T-helper 17 cell (primary cell): Measurements from ENCODE around the gene SELPLG. TPM values are rescaled to one million over a fixed set of nuclear protein-coding genes. Genes with fewer than 3 reads are reported as not detected.
"Not testable (repeated sequence)": the region's sequence is repeated elsewhere in the genome, so short reads cannot be mapped to it uniquely, and the experiment has no call there.

Source experiments
- ATAC-seq: fragments of 150-1000 bp; cut with Tn5 transposase; 2 replicates; pipeline ENCODE4 v1.10.0; 2021; ENCODE audit warnings: mild to moderate bottlenecking, moderate library complexity
- DNase-seq, 3 donors: peaks; one replicate each; pipeline versions ENCODE4 v3.0.0 to v3.0.0-alpha.2; 2020 to 2021
- H3K9me3 ChIP-seq: one replicate; pipeline ENCODE4 v1.7.0; 2013; ENCODE audit warnings: low read length, mild to moderate bottlenecking; ENCODE audit not compliant: control insufficient read depth, poor library complexity, severe bottlenecking
- H3K27ac Mint-ChIP-seq: one replicate; pipeline ENCODE4 v1.8.0; 2022; ENCODE audit warnings: mild to moderate bottlenecking, moderate library complexity, mixed read lengths
- H3K27me3 Mint-ChIP-seq: one replicate; pipeline ENCODE4 v1.8.0; 2022; ENCODE audit warnings: mixed read lengths
- H3K36me3 Mint-ChIP-seq: one replicate; pipeline ENCODE4 v1.8.0; 2022; ENCODE audit warnings: low read depth, mixed read lengths
- H3K4me1 Mint-ChIP-seq: one replicate; pipeline ENCODE4 v1.8.0; 2022; ENCODE audit warnings: mild to moderate bottlenecking, mixed read lengths
- H3K4me3 Mint-ChIP-seq: one replicate; pipeline ENCODE4 v1.8.0; 2022; ENCODE audit warnings: mild to moderate bottlenecking, moderate library complexity, mixed read lengths
- total RNA-seq, 4 donors: library from RNA in 2 of 4; stranded (reverse) in 2 of 4; gene quantifications; one replicate each; pipeline ENCODE4 v1.2.3 and lab custom pipeline; 2022 to 2026

SELPLG gene
- total RNA-seq, 2 donors from 2014 or later = 91.3 to 131 TPM

- H3K27me3 Mint-ChIP-seq = no peaks in the 10 kb centered on the region
- ATAC-seq = no peak
- no peak overlapping the region for H3K4me3 Mint-ChIP-seq
- no peaks in the 10 kb centered on the region for H3K9me3 ChIP-seq
- peak overlapping the region; percentile 19 for H3K27ac Mint-ChIP-seq
- H3K4me1 Mint-ChIP-seq = peaks cover 18% of the 10 kb centered on the region
- no peak for DNase-seq
- H3K36me3 Mint-ChIP-seq = no peaks in the 10 kb centered on the region
Observed at GRCh38 chr12:108640802-108641445, 7.2 kb upstream of the SELPLG start.

GRCh38 chr12:108638997-108639822, 5.5 kb upstream of the SELPLG start:
- DNase-seq (no peak), ATAC-seq (no peak)
- no peak overlapping the region for H3K4me3 Mint-ChIP-seq
- peaks cover 17% of the 10 kb centered on the region for H3K4me1 Mint-ChIP-seq
- no peaks in the 10 kb centered on the region for H3K9me3 ChIP-seq
- no peaks in the 10 kb centered on the region for H3K27me3 Mint-ChIP-seq
- H3K36me3 Mint-ChIP-seq = no peaks in the 10 kb centered on the region
- H3K27ac Mint-ChIP-seq = peak overlapping the region; percentile 45

GRCh38 chr12:108638141-108638827, 4.6 kb upstream of the SELPLG start:
- DNase-seq (no peak), ATAC-seq (no peak)
- H3K4me3 Mint-ChIP-seq = no peak overlapping the region
- no peak overlapping the region for H3K27ac Mint-ChIP-seq
- H3K9me3 ChIP-seq = no peaks in the 10 kb centered on the region
- H3K4me1 Mint-ChIP-seq = peaks cover 22% of the 10 kb centered on the region
- peaks cover under 1% of the 10 kb centered on the region for H3K36me3 Mint-ChIP-seq
- H3K27me3 Mint-ChIP-seq = no peaks in the 10 kb centered on the region

DNA sequence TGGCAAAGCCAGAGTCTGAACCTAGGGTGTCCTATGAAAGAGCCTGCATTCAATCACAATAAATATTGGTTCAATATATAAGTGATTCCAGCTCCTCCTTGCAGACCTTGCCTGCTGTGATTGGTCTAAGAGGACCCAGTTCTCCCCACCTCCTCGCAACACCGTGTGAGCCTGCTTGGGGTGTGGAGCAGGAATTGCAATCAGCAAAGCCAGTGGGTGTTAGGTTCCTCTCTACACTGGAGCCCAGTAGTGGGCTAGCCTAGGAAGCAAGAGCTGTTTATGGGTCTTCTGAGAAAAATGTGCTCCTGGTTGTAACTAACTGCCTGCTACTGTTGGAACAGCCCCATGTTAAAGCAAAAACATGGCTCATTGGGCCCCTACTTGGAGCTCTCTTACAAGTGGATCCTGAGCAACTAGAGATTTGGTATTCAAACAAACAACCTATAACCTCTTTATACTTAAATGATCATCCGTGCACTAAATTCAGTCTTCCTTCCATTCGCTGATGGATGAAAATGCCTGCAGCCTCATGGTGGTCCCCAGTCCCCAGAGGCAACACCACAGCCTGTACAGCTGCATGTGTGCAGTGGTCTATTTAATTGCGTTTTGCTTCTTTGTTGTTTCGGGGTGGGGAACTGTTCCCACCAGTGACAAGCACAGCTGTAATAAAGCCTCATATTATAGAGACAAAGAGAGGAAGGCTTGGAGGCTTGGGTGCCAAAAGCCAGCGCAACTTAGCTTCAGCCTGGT, 3.7 kb upstream of the SELPLG start:
- Mint-ChIP-seq H3K36me3 (peaks cover 3% of the 10 kb centered on the region), H3K27ac (peak overlapping the region; percentile 98), H3K4me3 (no peak overlapping the region), H3K4me1 (peaks cover 26% of the 10 kb centered on the region), H3K27me3 (no peaks in the 10 kb centered on the region)
- ATAC-seq (no peak), DNase-seq (no peak)
- H3K9me3 ChIP-seq = no peaks in the 10 kb centered on the region

- Mint-ChIP-seq H3K36me3 (peaks cover 8% of the 10 kb centered on the region), H3K27me3 (no peaks in the 10 kb centered on the region), H3K4me1 (peaks cover 33% of the 10 kb centered on the region), H3K4me3 (peak overlapping the region; percentile 97), H3K27ac (peak overlapping the region; percentile 98)
- ATAC-seq (no peak), DNase-seq (no peak)
- H3K9me3 ChIP-seq = no peaks in the 10 kb centered on the region
Observed at GRCh38 chr12:108635997-108636808, 2.5 kb upstream of the SELPLG start.

GRCh38 chr12:108635201-108635996, 1.7 kb upstream of the SELPLG start:
- H3K27ac Mint-ChIP-seq = peak overlapping the region; percentile 98
- no peaks in the 10 kb centered on the region for H3K9me3 ChIP-seq
- ATAC-seq (peak; percentile 15), DNase-seq (no peak)
- peaks cover 8% of the 10 kb centered on the region for H3K36me3 Mint-ChIP-seq
- H3K27me3 Mint-ChIP-seq = no peaks in the 10 kb centered on the region
- peak overlapping the region; percentile 97 for H3K4me3 Mint-ChIP-seq
- peaks cover 37% of the 10 kb centered on the region for H3K4me1 Mint-ChIP-seq

DNA sequence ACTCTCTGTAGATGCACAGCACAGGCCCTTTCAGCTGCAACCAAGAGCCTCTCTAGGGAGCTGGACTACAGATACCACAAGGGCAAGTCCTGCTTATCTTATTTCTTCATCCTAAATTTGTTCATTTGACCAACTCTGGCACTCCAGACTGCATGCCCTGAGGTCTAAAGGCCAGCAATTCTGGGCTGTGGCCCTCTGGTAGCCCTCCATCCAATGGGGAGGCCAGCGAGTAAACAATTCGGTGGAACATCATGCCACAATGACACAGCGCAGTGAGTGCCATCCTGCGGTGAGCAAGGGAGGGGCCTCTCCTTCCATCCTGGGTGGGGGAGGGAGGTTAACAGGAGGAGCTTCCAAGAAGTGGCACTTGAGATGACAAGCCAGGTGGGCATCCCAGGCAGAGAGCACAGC, 652 bp upstream of the SELPLG start:
- H3K9me3 ChIP-seq = no peaks in the 10 kb centered on the region
- H3K4me3 Mint-ChIP-seq = peak overlapping the region; percentile 97
- H3K27ac Mint-ChIP-seq = peak overlapping the region; percentile 98
- peak; percentile 6 for ATAC-seq
- H3K36me3 Mint-ChIP-seq = peaks cover 8% of the 10 kb centered on the region
- H3K4me1 Mint-ChIP-seq = peaks cover 39% of the 10 kb centered on the region
- DNase-seq = peak in 2 of 3 donors; percentile 20 to 28
- H3K27me3 Mint-ChIP-seq = no peaks in the 10 kb centered on the region

- Mint-ChIP-seq H3K36me3 (peaks cover 11% of the 10 kb centered on the region), H3K27me3 (no peaks in the 10 kb centered on the region), H3K4me1 (peaks cover 43% of the 10 kb centered on the region), H3K27ac (peak overlapping the region; percentile 98), H3K4me3 (peak overlapping the region; percentile 97)
- no peaks in the 10 kb centered on the region for H3K9me3 ChIP-seq
- no peak for DNase-seq
- no peak for ATAC-seq
Observed at GRCh38 chr12:108633081-108633533, 587 bp downstream of the SELPLG start.

DNA sequence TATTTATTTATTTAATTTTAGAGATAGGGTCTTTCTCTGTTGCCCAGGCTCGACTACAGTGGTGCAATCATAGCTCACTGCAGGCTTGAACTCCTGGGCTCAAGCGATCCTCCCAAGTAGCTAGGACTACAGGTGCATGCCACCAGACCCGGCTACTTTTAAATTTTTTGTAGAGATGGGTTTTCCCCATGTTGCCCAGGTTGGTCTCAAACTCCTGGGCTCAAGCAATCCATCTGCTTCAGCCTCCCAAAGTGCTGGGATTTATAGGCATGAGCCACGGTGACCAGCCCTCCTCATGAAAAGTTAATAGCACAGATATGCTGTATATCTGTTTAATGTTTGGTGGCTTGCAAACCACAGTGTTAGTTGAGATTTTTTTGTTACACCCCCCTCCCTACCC, 2.4 kb downstream of the SELPLG start:
- not testable (repeated sequence) for DNase-seq, ATAC-seq, H3K9me3 ChIP-seq, H3K27me3 Mint-ChIP-seq
- peaks cover 51% of the 10 kb centered on the region for H3K4me1 Mint-ChIP-seq
- peak overlapping the region; percentile 97 for H3K4me3 Mint-ChIP-seq
- peaks cover 12% of the 10 kb centered on the region for H3K36me3 Mint-ChIP-seq
- H3K27ac Mint-ChIP-seq = peak overlapping the region; percentile 98

- Mint-ChIP-seq H3K27me3 (no peaks in the 10 kb centered on the region), H3K4me3 (peak overlapping the region; percentile 97), H3K36me3 (peaks cover 13% of the 10 kb centered on the region), H3K27ac (peak overlapping the region; percentile 98), H3K4me1 (peaks cover 47% of the 10 kb centered on the region)
- DNase-seq (no peak), ATAC-seq (no peak)
- no peaks in the 10 kb centered on the region for H3K9me3 ChIP-seq
Observed at GRCh38 chr12:108630481-108631207, 3.0 kb downstream of the SELPLG start.

DNA sequence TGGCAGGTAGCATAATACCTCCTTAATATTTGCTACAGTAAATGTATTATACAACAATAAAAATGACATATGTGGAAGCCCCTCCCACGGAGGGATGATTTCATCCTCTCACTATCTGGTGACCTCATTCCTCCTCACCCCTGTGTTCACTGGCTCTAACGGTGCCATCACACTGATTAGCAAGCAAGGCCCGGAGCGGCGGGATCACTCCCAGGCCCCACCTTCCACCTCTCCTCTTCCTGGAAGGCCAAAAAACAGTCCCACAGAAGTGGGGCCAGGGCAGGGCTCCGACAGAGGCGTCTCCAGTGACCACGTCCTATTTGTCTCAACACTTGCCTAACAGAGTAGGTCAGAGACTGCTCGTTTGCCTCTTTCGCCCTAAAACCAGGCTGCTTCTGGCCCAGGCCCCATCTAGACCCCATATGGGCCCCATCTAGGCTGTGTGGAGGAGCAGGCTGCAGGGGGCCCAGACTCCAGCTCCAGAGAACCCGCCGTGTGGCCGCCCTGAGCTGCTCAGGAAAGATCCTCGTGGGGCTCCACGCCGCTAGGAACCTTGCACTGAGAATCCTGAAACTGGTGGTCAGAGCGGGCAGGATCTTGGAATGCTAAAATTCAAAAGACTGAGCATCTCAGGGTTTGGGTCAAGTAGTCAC, 3.7 kb downstream of the SELPLG start:
- Mint-ChIP-seq H3K4me1 (peaks cover 54% of the 10 kb centered on the region), H3K36me3 (peaks cover 17% of the 10 kb centered on the region), H3K27me3 (no peaks in the 10 kb centered on the region), H3K27ac (peak overlapping the region; percentile 98), H3K4me3 (peak overlapping the region; percentile 97)
- no peaks in the 10 kb centered on the region for H3K9me3 ChIP-seq
- DNase-seq (peak; percentile 32 to 58 (median 38)), ATAC-seq (peak; percentile 56)
